ENCODE data around the gene EDDM13.

EDDM13 gene

GRCh38 chr19:56341948-56342347, 69.4 kb downstream of the EDDM13 start:
- no peak overlapping the region for H3K4me3 ChIP-seq (ENCODE audit: low read depth, low read length)
- no peak for DNase-seq (ENCODE audit: low read depth)
- TF ChIP-seq CTCF (IDR thresholded peaks at IDR 0.05; ENCODE audit: insufficient read depth, low read depth, low read length, missing control alignments): no peak

- DNase-seq (ENCODE audit: low read depth): no peak
- no peak for TF ChIP-seq CTCF (IDR thresholded peaks at IDR 0.05; ENCODE audit: insufficient read depth, low read depth, low read length, missing control alignments)
- H3K4me3 ChIP-seq (ENCODE audit: low read depth, low read length): no peak overlapping the region
These were observed 74.7 kb downstream of the EDDM13 start for GRCh38 chr19:56347163-56347778.

GRCh38 chr19:56348289-56348877, 75.8 kb downstream of the EDDM13 start:
- peak; percentile 25 for DNase-seq (ENCODE audit: low read depth)
- peak; percentile 26 for TF ChIP-seq CTCF (IDR thresholded peaks at IDR 0.05; ENCODE audit: insufficient read depth, low read depth, low read length, missing control alignments)
- H3K4me3 ChIP-seq (ENCODE audit: low read depth, low read length): no peak overlapping the region

- H3K4me3 ChIP-seq (ENCODE audit: low read depth, low read length): no peak overlapping the region
- DNase-seq (ENCODE audit: low read depth): peak; percentile 51
- peak; percentile 80 for TF ChIP-seq CTCF (IDR thresholded peaks at IDR 0.05; ENCODE audit: insufficient read depth, low read depth, low read length, missing control alignments)
These were observed 78.0 kb downstream of the EDDM13 start for GRCh38 chr19:56350416-56351045.

- TF ChIP-seq CTCF (IDR thresholded peaks at IDR 0.05; ENCODE audit: insufficient read depth, low read depth, low read length, missing control alignments): no peak
- no peak for DNase-seq (ENCODE audit: low read depth)
These were observed 78.7 kb downstream of the EDDM13 start for GRCh38 chr19:56351208-56351607.

GRCh38 chr19:56355517-56355916, 83.0 kb downstream of the EDDM13 start:
- no peak for DNase-seq (ENCODE audit: low read depth)
- no peak overlapping the region for H3K4me3 ChIP-seq (ENCODE audit: low read depth, low read length)
- no peak for TF ChIP-seq CTCF (IDR thresholded peaks at IDR 0.05; ENCODE audit: insufficient read depth, low read depth, low read length, missing control alignments)

More at GRCh38 chr19:56351208-56351607, 78.7 kb downstream of the EDDM13 start:
- no peak overlapping the region for H3K4me3 ChIP-seq (ENCODE audit: low read depth, low read length)
